Neuronal stem cell (in vitro differentiated cells): ENCODE data around the gene VPS9D1.

Experiments used
- DNase-seq: peaks from one replicate; pipeline ENCODE4 v3.0.0-alpha.2; 2013; ENCODE audit warnings: low spot score
- H2AFZ ChIP-seq: one replicate; pipeline ENCODE4 v1.6.1; 2013; ENCODE audit warnings: mild to moderate bottlenecking, low read length, inconsistent platforms
- H2AK5ac ChIP-seq: 2 replicates; pipeline ENCODE4 v1.6.1; 2013; ENCODE audit warnings: low read depth, mild to moderate bottlenecking, inconsistent platforms, low read length, moderate library complexity, mixed read lengths
- H2BK120ac ChIP-seq: 2 replicates; pipeline ENCODE4 v1.6.1; 2013; ENCODE audit warnings: low read depth, mild to moderate bottlenecking, inconsistent platforms, low read length, moderate library complexity, mixed read lengths
- H2BK12ac ChIP-seq: one replicate; pipeline ENCODE4 v1.6.1; 2013; ENCODE audit warnings: low read length, inconsistent platforms
- H2BK15ac ChIP-seq: 2 replicates; pipeline ENCODE4 v1.6.1; 2013; ENCODE audit warnings: mild to moderate bottlenecking, low read length, inconsistent platforms, mixed read lengths
- H2BK5ac ChIP-seq: one replicate; pipeline ENCODE4 v1.6.1; 2013; ENCODE audit warnings: inconsistent platforms, mild to moderate bottlenecking, low read length, moderate library complexity
- H3K14ac ChIP-seq: one replicate; pipeline ENCODE4 v1.6.1; 2013; ENCODE audit warnings: low read length, inconsistent platforms
- H3K18ac ChIP-seq: 2 replicates; pipeline ENCODE4 v1.6.1; 2013; ENCODE audit warnings: low read length, inconsistent platforms
- H3K23ac ChIP-seq: 2 replicates; pipeline ENCODE4 v1.6.1; 2013; ENCODE audit warnings: low read depth, mild to moderate bottlenecking, mixed read lengths, low read length, inconsistent platforms; ENCODE audit not compliant: poor library complexity
- H3K27ac ChIP-seq: replicated peaks from 3 replicates; pipeline ENCODE4 v1.5.1; 2013; ENCODE audit warnings: low read length, inconsistent platforms
- H3K27me3 ChIP-seq, 3 experiments: 2 replicates each; pipeline ENCODE4 v1.6.1; 2013; ENCODE audit warnings: low read length in 3 of 3, mild to moderate bottlenecking in 2 of 3, inconsistent platforms in 1 of 3, low read depth in 1 of 3, mixed read lengths in 1 of 3, moderate library complexity in 1 of 3; ENCODE audit not compliant: control insufficient read depth in 3 of 3, insufficient read depth in 3 of 3
- H3K36me3 ChIP-seq, 2 donors: replicated peaks in 1 of 2; 2 replicates each; pipeline ENCODE4 v1.6.1; 2013; ENCODE audit warnings: low read length in 2 of 2; ENCODE audit not compliant: control insufficient read depth in 2 of 2, insufficient read depth in 2 of 2
- H3K4ac ChIP-seq: 2 replicates; pipeline ENCODE4 v1.6.1; 2013; ENCODE audit warnings: inconsistent platforms, mild to moderate bottlenecking, low read length, moderate library complexity
- H3K4me1 ChIP-seq, 2 donors: 1 replicate in 1 of 2; 2 replicates in 1 of 2; pipeline ENCODE4 v1.6.1; 2013; ENCODE audit warnings: low read length in 2 of 2, low read depth in 1 of 2; ENCODE audit not compliant: control insufficient read depth in 2 of 2, insufficient read depth in 1 of 2
- H3K4me2 ChIP-seq: one replicate; pipeline ENCODE4 v1.6.1; 2013; ENCODE audit warnings: mild to moderate bottlenecking, low read length, inconsistent platforms; ENCODE audit not compliant: insufficient read depth, poor library complexity, severe bottlenecking
- H3K4me3 ChIP-seq, 2 donors: 2 replicates each; pipeline ENCODE4 v1.5.1; 2013; ENCODE audit warnings: low read length in 2 of 2, mild to moderate bottlenecking in 2 of 2, inconsistent platforms in 1 of 2, moderate library complexity in 1 of 2
- H3K79me1 ChIP-seq: one replicate; pipeline ENCODE4 v1.6.1; 2013; ENCODE audit warnings: low read depth, mild to moderate bottlenecking, inconsistent platforms, low read length, moderate library complexity
- H3K9ac ChIP-seq: one replicate; pipeline ENCODE4 v1.6.1; 2013; ENCODE audit warnings: mild to moderate bottlenecking, low read depth, low read length, inconsistent platforms; ENCODE audit not compliant: poor library complexity
- H3K9me3 ChIP-seq, 2 donors: replicated peaks in 1 of 2; 2 replicates each; pipeline versions ENCODE3 to v1.6.1; 2013; ENCODE audit warnings: low read length in 2 of 2, mild to moderate bottlenecking in 2 of 2, inconsistent platforms in 1 of 2, low read depth in 1 of 2, mixed read lengths in 1 of 2, moderate library complexity in 1 of 2; ENCODE audit not compliant: control insufficient read depth in 2 of 2, insufficient read depth in 1 of 2
- H4K8ac ChIP-seq: one replicate; pipeline ENCODE4 v1.6.1; 2013; ENCODE audit warnings: low read depth, mild to moderate bottlenecking, inconsistent platforms, low read length, moderate library complexity
- H4K91ac ChIP-seq: one replicate; pipeline ENCODE4 v1.6.1; 2013; ENCODE audit warnings: low read length, low read depth, mild to moderate bottlenecking, inconsistent platforms; ENCODE audit not compliant: poor library complexity
- WGBS, 2 donors: extraction: QIAGEN DNeasy Blood & Tissue Kit; methylation state at CpG; one replicate each; pipeline ENCODE4 v1.1.7; 2013; ENCODE audit warnings: missing lambda C conversion rate in 2 of 2, mixed read lengths in 1 of 2; ENCODE audit not compliant: insufficient read length in 2 of 2, insufficient replicate concordance in 1 of 2; ENCODE audit errors: extremely low coverage in 2 of 2; 5-methylcytosine and 5-hydroxymethylcytosine counted together

The VPS9D1 gene

GRCh38 chr16:89741342-89742014, 20.8 kb upstream of the VPS9D1 start:
- no peak for DNase-seq
- H2BK5ac ChIP-seq, result no peak overlapping the region
- no peaks in the 10 kb centered on the region for H3K79me1 ChIP-seq
- H3K4ac ChIP-seq, result no peak overlapping the region
- H3K36me3 ChIP-seq, result peaks cover 60 to 98% of the 10 kb centered on the region in 2 donors
- H2BK15ac ChIP-seq, result no peak overlapping the region
- H3K4me1 ChIP-seq, result no peaks in the 10 kb centered on the region
- H3K27ac ChIP-seq, result no peak overlapping the region
- H3K27me3 ChIP-seq, result no peaks in the 10 kb centered on the region
- H3K9ac ChIP-seq, result no peak overlapping the region
- H2AFZ ChIP-seq, result no peak overlapping the region
- H3K18ac ChIP-seq, result peak overlapping the region; percentile 31
- H4K91ac ChIP-seq, result no peak overlapping the region
- no peak overlapping the region for H3K23ac ChIP-seq
- no peak overlapping the region for H3K4me3 ChIP-seq
- H2BK120ac ChIP-seq, result no peak overlapping the region
- no CpG with 5 or more reads among the region's 11 CpGs for WGBS, 2 donors
- peak overlapping the region; percentile 82 for H3K14ac ChIP-seq
- H3K9me3 ChIP-seq, result peaks cover 0 to 1% of the 10 kb centered on the region in 2 donors
- peak overlapping the region; percentile 63 for H2BK12ac ChIP-seq
- no peak overlapping the region for H3K4me2 ChIP-seq
- H4K8ac ChIP-seq, result no peak overlapping the region
- no peak overlapping the region for H2AK5ac ChIP-seq

GRCh38 chr16:89739383-89739782, 18.7 kb upstream of the VPS9D1 start:
- H2BK5ac ChIP-seq, result no peak overlapping the region
- H4K8ac ChIP-seq, result no peak overlapping the region
- H3K27ac ChIP-seq, result no peak overlapping the region
- WGBS, 2 donors, result no CpG with 5 or more reads among the region's 9 CpGs
- no peak overlapping the region for H3K4me2 ChIP-seq
- H3K79me1 ChIP-seq, result no peaks in the 10 kb centered on the region
- no peak overlapping the region for H2AFZ ChIP-seq
- H3K27me3 ChIP-seq, result no peaks in the 10 kb centered on the region
- no peak overlapping the region for H3K14ac ChIP-seq
- no peak overlapping the region for H2AK5ac ChIP-seq
- H3K23ac ChIP-seq, result peak overlapping the region; percentile 39
- H3K9ac ChIP-seq, result peak overlapping the region; percentile 66
- H3K4me3 ChIP-seq, result no peak overlapping the region
- H2BK12ac ChIP-seq, result no peak overlapping the region
- H3K4ac ChIP-seq, result no peak overlapping the region
- H3K18ac ChIP-seq, result no peak overlapping the region
- no peak overlapping the region for H4K91ac ChIP-seq
- DNase-seq, result no peak
- peaks cover 0 to 1% of the 10 kb centered on the region in 2 donors for H3K9me3 ChIP-seq
- H2BK15ac ChIP-seq, result no peak overlapping the region
- no peaks in the 10 kb centered on the region for H3K4me1 ChIP-seq
- H2BK120ac ChIP-seq, result no peak overlapping the region
- H3K36me3 ChIP-seq, result peaks cover 48 to 100% of the 10 kb centered on the region in 2 donors

- no peak overlapping the region for H2BK5ac ChIP-seq
- no peak overlapping the region for H4K91ac ChIP-seq
- peaks cover 0 to 1% of the 10 kb centered on the region in 2 donors for H3K9me3 ChIP-seq
- H3K4me2 ChIP-seq, result no peak overlapping the region
- WGBS, 2 donors, result no CpG with 5 or more reads among the region's 20 CpGs
- H3K23ac ChIP-seq, result peak overlapping the region; percentile 10
- no peak overlapping the region for H2AK5ac ChIP-seq
- H3K27ac ChIP-seq, result no peak overlapping the region
- no peak overlapping the region for H3K18ac ChIP-seq
- no peak overlapping the region for H3K9ac ChIP-seq
- no peak overlapping the region for H3K4me3 ChIP-seq
- H2BK15ac ChIP-seq, result no peak overlapping the region
- H3K4ac ChIP-seq, result no peak overlapping the region
- no peak for DNase-seq
- no peak overlapping the region for H2AFZ ChIP-seq
- no peaks in the 10 kb centered on the region for H3K79me1 ChIP-seq
- no peak overlapping the region for H4K8ac ChIP-seq
- no peak overlapping the region for H2BK120ac ChIP-seq
- no peaks in the 10 kb centered on the region for H3K27me3 ChIP-seq
- no peak overlapping the region for H2BK12ac ChIP-seq
- peaks cover 48 to 100% of the 10 kb centered on the region in 2 donors for H3K36me3 ChIP-seq
- H3K4me1 ChIP-seq, result no peaks in the 10 kb centered on the region
- H3K14ac ChIP-seq, result no peak overlapping the region
Measured at GRCh38 chr16:89738538-89739317, 18.0 kb upstream of the VPS9D1 start.

- H3K36me3 ChIP-seq, result peaks cover 53 to 100% of the 10 kb centered on the region in 2 donors
- peak overlapping the region in 1 of 2 donors; percentile 2 for H3K4me3 ChIP-seq
- no peak overlapping the region for H3K14ac ChIP-seq
- no peak overlapping the region for H3K9ac ChIP-seq
- peak overlapping the region; percentile 80 for H3K23ac ChIP-seq
- H2BK120ac ChIP-seq, result no peak overlapping the region
- no peak overlapping the region for H3K27ac ChIP-seq
- H2BK12ac ChIP-seq, result no peak overlapping the region
- H2BK5ac ChIP-seq, result no peak overlapping the region
- H3K27me3 ChIP-seq, result no peaks in the 10 kb centered on the region
- H3K4me2 ChIP-seq, result no peak overlapping the region
- no peak overlapping the region for H2AFZ ChIP-seq
- H4K8ac ChIP-seq, result no peak overlapping the region
- peaks cover 2% of the 10 kb centered on the region for H3K79me1 ChIP-seq
- no peak overlapping the region for H4K91ac ChIP-seq
- no peak overlapping the region for H3K4ac ChIP-seq
- H2BK15ac ChIP-seq, result no peak overlapping the region
- H3K4me1 ChIP-seq, result no peaks in the 10 kb centered on the region
- H3K18ac ChIP-seq, result no peak overlapping the region
- H3K9me3 ChIP-seq, result peaks cover 0 to 1% of the 10 kb centered on the region in 2 donors
- no peak overlapping the region for H2AK5ac ChIP-seq
- no peak for DNase-seq
- WGBS, 2 donors, result no CpG with 5 or more reads among the region's 14 CpGs
Measured at GRCh38 chr16:89738072-89738377, 17.3 kb upstream of the VPS9D1 start.
